Transverse colon (tissue), 4 donors: ENCODE data around the gene YJEFN3.

Experiments used
- CTCF ChIP-seq, 5 experiments: fragments of 200-600 bp in 3 of 5; fragments of 450-650 bp in 2 of 5; sonication (generic) in 3 of 5; IDR thresholded peaks; 1 replicate in 2 of 5; 2 replicates in 3 of 5; pipeline ENCODE4 v1.5.1; 2016 to 2017; ENCODE audit warnings: antibody characterized with exemption in 5 of 5, inconsistent platforms in 3 of 5, mild to moderate bottlenecking in 2 of 5, moderate library complexity in 1 of 5
- EP300 ChIP-seq: sonication (generic); formaldehyde crosslinking; IDR thresholded peaks from one replicate; pipeline ENCODE4 v1.6.1; 2017; ENCODE audit warnings: antibody characterized with exemption, low read depth
- POLR2A ChIP-seq: fragments of 450-650 bp; IDR thresholded peaks from one replicate; pipeline ENCODE4 v1.6.1; 2016; ENCODE audit warnings: antibody characterized with exemption, mild to moderate bottlenecking, moderate library complexity
- POLR2AphosphoS5 ChIP-seq, 3 donors: sonication (generic); formaldehyde crosslinking; IDR thresholded peaks; one replicate each; pipeline ENCODE4 v1.6.1; 2016; ENCODE audit warnings: antibody characterized with exemption in 3 of 3

GRCh38 chr19:19562665-19563347 lies 34.1 kb downstream of the YJEFN3 start:
- TF ChIP-seq EP300, result no peak
- TF ChIP-seq CTCF (IDR thresholded peaks at IDR 0.05), result no peak
- no peak for TF ChIP-seq POLR2A
- TF ChIP-seq POLR2AphosphoS5 (IDR thresholded peaks at IDR 0.05), result no peak
